CD14-positive monocyte (primary cell): Measurements from ENCODE around the gene LATS2. TPM values are rescaled to one million over a fixed set of nuclear protein-coding genes. Genes with fewer than 3 reads are reported as not detected.
"Not testable (repeated sequence)": the region's sequence is repeated elsewhere in the genome, so short reads cannot be mapped to it uniquely, and the experiment has no call there.

Experiments used
- DNase-seq, 3 donors: peaks; one replicate each; pipeline ENCODE4 v3.0.0-alpha.2; 2011 to 2022
- H2AFZ ChIP-seq: 2 replicates; pipeline ENCODE4 v1.6.0; 2012; ENCODE audit warnings: mild to moderate bottlenecking, low read depth, low read length, inconsistent platforms; ENCODE audit not compliant: insufficient read depth, poor library complexity, severe bottlenecking
- H3K27ac ChIP-seq, 2 donors: 1 replicate in 1 of 2; 2 replicates in 1 of 2; pipeline ENCODE4 v1.5.1; 2012 to 2013; ENCODE audit warnings: low read length in 2 of 2, control low read depth in 1 of 2, inconsistent platforms in 1 of 2, low read depth in 1 of 2, mild to moderate bottlenecking in 1 of 2
- H3K27me3 ChIP-seq, 2 donors: one replicate each; pipeline versions ENCODE4 v1.6.0 to v1.6.1; 2011 to 2013; ENCODE audit warnings: low read length in 2 of 2; ENCODE audit not compliant: control insufficient read depth in 2 of 2, insufficient read depth in 2 of 2
- H3K36me3 ChIP-seq, 2 donors: replicated peaks in 1 of 2; 1 replicate in 1 of 2; 2 replicates in 1 of 2; pipeline versions ENCODE4 v1.5.1 to v1.6.1; 2012 to 2013; ENCODE audit warnings: low read length in 2 of 2, control low read depth in 1 of 2, inconsistent platforms in 1 of 2, mild to moderate bottlenecking in 1 of 2; ENCODE audit not compliant: insufficient read depth in 2 of 2, control insufficient read depth in 1 of 2
- H3K4me1 ChIP-seq, 2 donors: 1 replicate in 1 of 2; 2 replicates in 1 of 2; pipeline versions ENCODE4 v1.5.1 to v1.6.1; 2012 to 2013; ENCODE audit warnings: low read length in 2 of 2, control low read depth in 1 of 2, inconsistent platforms in 1 of 2, mild to moderate bottlenecking in 1 of 2, moderate library complexity in 1 of 2; ENCODE audit not compliant: insufficient read depth in 2 of 2, control insufficient read depth in 1 of 2
- H3K4me2 ChIP-seq: replicated peaks from 2 replicates; pipeline ENCODE3; 2012; ENCODE audit warnings: low read length, moderate library complexity, mild to moderate bottlenecking; ENCODE audit not compliant: poor library complexity, severe bottlenecking; ENCODE audit errors: extremely low read depth
- H3K4me3 ChIP-seq, 3 experiments: fragments of 200-600 bp in 1 of 3; sonication (generic) in 1 of 3; replicated peaks in 1 of 3; 1 replicate in 2 of 3; 2 replicates in 1 of 3; pipeline ENCODE4 v1.5.1; 2011 to 2013; ENCODE audit warnings: low read length in 3 of 3, mild to moderate bottlenecking in 3 of 3, control low read depth in 2 of 3, low read depth in 2 of 3, inconsistent platforms in 1 of 3, moderate library complexity in 1 of 3
- H3K79me2 ChIP-seq: 2 replicates; pipeline ENCODE4 v1.6.0; 2012; ENCODE audit warnings: mild to moderate bottlenecking, control low read depth, inconsistent platforms, low read length, moderate library complexity; ENCODE audit not compliant: insufficient read depth
- H3K9ac ChIP-seq: 2 replicates; pipeline ENCODE4 v1.6.0; 2017; ENCODE audit warnings: low read length, mild to moderate bottlenecking; ENCODE audit not compliant: insufficient read depth, poor library complexity, severe bottlenecking
- H3K9me3 ChIP-seq, 2 donors: replicated peaks in 1 of 2; 1 replicate in 1 of 2; 2 replicates in 1 of 2; pipeline versions ENCODE4 v1.5.1 to v1.6.1; 2012 to 2013; ENCODE audit warnings: low read length in 2 of 2, control low read depth in 1 of 2; ENCODE audit not compliant: control insufficient read depth in 1 of 2, insufficient read depth in 1 of 2
- H4K20me1 ChIP-seq: 2 replicates; pipeline ENCODE4 v1.6.0; 2012; ENCODE audit warnings: mild to moderate bottlenecking, low read length, control low read depth, moderate library complexity; ENCODE audit not compliant: insufficient read depth
- H3K27ac Mint-ChIP-seq, 7 donors: one replicate each; pipeline ENCODE4 v1.8.0; 2020; ENCODE audit warnings: mild to moderate bottlenecking in 7 of 7, mixed read lengths in 7 of 7, moderate library complexity in 6 of 7, inconsistent platforms in 2 of 7
- H3K27me3 Mint-ChIP-seq, 3 donors: one replicate each; pipeline ENCODE4 v1.8.0; 2021 to 2022; ENCODE audit warnings: low read depth in 3 of 3, mild to moderate bottlenecking in 3 of 3, mixed read lengths in 3 of 3, moderate library complexity in 3 of 3, inconsistent platforms in 1 of 3
- H3K36me3 Mint-ChIP-seq, 2 donors: one replicate each; pipeline ENCODE4 v1.8.0; 2020; ENCODE audit warnings: mixed read lengths in 2 of 2, inconsistent platforms in 1 of 2, mild to moderate bottlenecking in 1 of 2
- H3K4me1 Mint-ChIP-seq: one replicate; pipeline ENCODE4 v1.8.0; 2020; ENCODE audit warnings: mild to moderate bottlenecking, mixed read lengths
- H3K4me3 Mint-ChIP-seq, 2 donors: one replicate each; pipeline ENCODE4 v1.8.0; 2020; ENCODE audit warnings: mild to moderate bottlenecking in 2 of 2, mixed read lengths in 2 of 2, moderate library complexity in 1 of 2
- H3K9me3 Mint-ChIP-seq, 7 donors: one replicate each; pipeline ENCODE4 v1.8.0; 2020 to 2022; ENCODE audit warnings: mixed read lengths in 7 of 7, mild to moderate bottlenecking in 6 of 7, moderate library complexity in 6 of 7, inconsistent platforms in 2 of 7
- CTCF ChIP-seq: fragments of 200-600 bp; IDR thresholded peaks from one replicate; pipeline ENCODE4 v1.8.0; 2022; ENCODE audit warnings: antibody characterized with exemption, mild to moderate bottlenecking
- WGBS: methylation state at CpG from one replicate; pipeline ENCODE4 v1.1.5; 2013; ENCODE audit warnings: missing lambda C conversion rate; ENCODE audit not compliant: insufficient coverage; 5-methylcytosine and 5-hydroxymethylcytosine counted together
- intact Hi-C, 2 donors: fragments of 100-400 bp; cut with micrococcal nuclease; formaldehyde crosslinking; loops; one replicate each; pipeline versions ENCODE4 v1.15.0 to v1.15.1; 2023
- polyA plus RNA-seq, 3 donors: library from polyadenylated mRNA; depleted of rRNA in 1 of 3; unstranded in 2 of 3; stranded (reverse) in 1 of 3; fragments of 300-500 nt in 2 of 3; fragments of >200 nt in 1 of 3; fragmentation: Illumina TruSeq in 2 of 3; gene quantifications; 1 replicate in 2 of 3; 2 replicates in 1 of 3; pipeline ENCODE4 v1.2.3, GENCODE V29; 2012 to 2021

The LATS2 gene
- polyA plus RNA-seq, 3 donors, result 0.96 to 11.2 (median 1.0) TPM

GRCh38 chr13:21051675-21052074, 9.7 kb downstream of the LATS2 start:
- Histone ChIP-seq H4K20me1 (peaks cover 100% of the 10 kb centered on the region), H3K9ac (no peak overlapping the region), H2AFZ (no peak overlapping the region), H3K4me2 (no peak overlapping the region), H3K36me3 (peaks cover 5% of the 10 kb centered on the region in 2 donors), H3K4me1 (peaks cover 17 to 43% of the 10 kb centered on the region in 2 donors), H3K79me2 (peaks cover 99% of the 10 kb centered on the region), H3K4me3 (no peak overlapping the region), H3K27me3 (no peaks in the 10 kb centered on the region), H3K27ac (peak overlapping the region in 1 of 2 donors; percentile 66), H3K9me3 (no peaks in the 10 kb centered on the region)
- WGBS, result 100% methylated on average over 1 of the region's 3 CpGs
- Mint-ChIP-seq H3K4me3 (no peak overlapping the region), H3K27me3 (peaks cover 0 to 2% (median 0%) of the 10 kb centered on the region in 3 donors), H3K36me3 (peaks cover 20 to 27% of the 10 kb centered on the region in 2 donors), H3K4me1 (peaks cover 68% of the 10 kb centered on the region), H3K27ac (peak overlapping the region in 6 of 7 donors; percentile 29 to 92 (median 68)), H3K9me3 (peaks cover 0 to 3% (median 0%) of the 10 kb centered on the region in 7 donors)
- no peak for TF ChIP-seq CTCF
- DNase-seq, result no peak
- intact Hi-C loops, result no loop called here

- peaks cover 21 to 27% of the 10 kb centered on the region in 2 donors for H3K36me3 Mint-ChIP-seq
- no peak for TF ChIP-seq CTCF
- no peak overlapping the region for H3K4me2 ChIP-seq
- intact Hi-C loops, result no loop called here
- peak overlapping the region; percentile 79 to 95 (median 92) for H3K27ac Mint-ChIP-seq
- peaks cover 0 to 2% (median 0%) of the 10 kb centered on the region in 3 donors for H3K27me3 Mint-ChIP-seq
- 83% methylated on average over 12 of the region's 16 CpGs for WGBS
- no peaks in the 10 kb centered on the region for H3K9me3 ChIP-seq
- H3K36me3 ChIP-seq, result peaks cover 5% of the 10 kb centered on the region in 2 donors
- H3K9ac ChIP-seq, result no peak overlapping the region
- H3K4me3 ChIP-seq, result no peak overlapping the region
- H4K20me1 ChIP-seq, result peaks cover 100% of the 10 kb centered on the region
- H3K4me1 Mint-ChIP-seq, result peaks cover 72% of the 10 kb centered on the region
- peak; percentile 51 to 54 (median 53) for DNase-seq
- H3K4me1 ChIP-seq, result peaks cover 26 to 54% of the 10 kb centered on the region in 2 donors
- H3K27me3 ChIP-seq, result no peaks in the 10 kb centered on the region
- peak overlapping the region in 1 of 2 donors; percentile 58 for H3K4me3 Mint-ChIP-seq
- H3K79me2 ChIP-seq, result peaks cover 99% of the 10 kb centered on the region
- no peak overlapping the region for H2AFZ ChIP-seq
- H3K9me3 Mint-ChIP-seq, result peaks cover 0 to 3% (median 0%) of the 10 kb centered on the region in 7 donors
- peak overlapping the region; percentile 48 to 66 for H3K27ac ChIP-seq
Measured at GRCh38 chr13:21050288-21051197, 10.8 kb downstream of the LATS2 start.

- not testable (repeated sequence) for H3K36me3 ChIP-seq, H3K4me3 Mint-ChIP-seq, H3K4me2 ChIP-seq, H3K27me3 Mint-ChIP-seq, H3K27ac ChIP-seq, H2AFZ ChIP-seq, H3K4me3 ChIP-seq, H3K27me3 ChIP-seq, H3K9me3 ChIP-seq, DNase-seq, H3K9me3 Mint-ChIP-seq, H3K9ac ChIP-seq
- Mint-ChIP-seq H3K27ac (peak overlapping the region; percentile 4 to 90 (median 50)), H3K4me1 (peaks cover 74% of the 10 kb centered on the region), H3K36me3 (peaks cover 22 to 27% of the 10 kb centered on the region in 2 donors)
- WGBS, result 100% methylated on average over 4 of the region's 6 CpGs
- Histone ChIP-seq H3K79me2 (peaks cover 99% of the 10 kb centered on the region), H3K4me1 (peaks cover 34 to 63% of the 10 kb centered on the region in 2 donors), H4K20me1 (peaks cover 100% of the 10 kb centered on the region)
- intact Hi-C loops, result loop anchor here in 1 of 2 donors (10.0 kb wide), 1 partner anchor 95 kb away; no protein-coding TSS in a partner anchor
Measured at GRCh38 chr13:21049731-21050130, 11.7 kb downstream of the LATS2 start.
